OCI-LY7 (cell line): ENCODE results near the gene PANK2. TPM values are rescaled to one million over a fixed set of nuclear protein-coding genes. Genes with fewer than 3 reads are reported as not detected.

Experiments
- BruUV-seq: library from RNA; stranded (reverse); fragments of 400-500 nt; replicated peaks from 2 replicates; lab custom pipeline; 2021; lab: Mats Ljungman, UMichigan
- CTCF ChIA-PET: fragments of 300-600 bp; sonication (Branson Sonifier 250); formaldehyde crosslinking; loops from one replicate; lab custom pipeline; 2022; ENCODE audit warnings: antibody characterized with exemption; ENCODE audit not compliant: unreplicated experiment; lab: Charles Lee
- POLR2A ChIA-PET: fragments of 300-600 bp; sonication (Branson Sonifier 250); formaldehyde crosslinking; loops from one replicate; lab custom pipeline; 2022; ENCODE audit warnings: antibody characterized with exemption; lab: Charles Lee
- DNase-seq: peaks from one replicate; pipeline ENCODE4 v3.0.0-alpha.2; 2015; ENCODE audit warnings: low spot score
- H2AFZ ChIP-seq: fragments of 200-600 bp; sonication (generic), shearing (Covaris generic); 2 replicates; pipeline ENCODE4 v1.6.1; 2014; ENCODE audit warnings: mild to moderate bottlenecking, antibody characterized with exemption, low read length, moderate library complexity
- H3K27ac ChIP-seq: fragments of 200-600 bp; sonication (generic); 2 replicates; pipeline ENCODE4 v1.5.1; 2014; ENCODE audit warnings: mixed run types, low read depth, mild to moderate bottlenecking, moderate library complexity, low read length, inconsistent platforms; ENCODE audit not compliant: poor library complexity, severe bottlenecking
- H3K36me3 ChIP-seq: fragments of 200-600 bp; sonication (generic); 2 replicates; pipeline ENCODE4 v1.6.1; 2014; ENCODE audit warnings: mild to moderate bottlenecking, antibody characterized with exemption, low read length, moderate library complexity, mixed read lengths; ENCODE audit not compliant: insufficient read depth
- H3K4me1 ChIP-seq: fragments of 200-600 bp; sonication (generic); 2 replicates; pipeline ENCODE4 v1.5.1; 2014; ENCODE audit warnings: mild to moderate bottlenecking, low read length; ENCODE audit not compliant: insufficient read depth, poor library complexity, severe bottlenecking
- H3K4me2 ChIP-seq: fragments of 200-600 bp; sonication (generic); 2 replicates; pipeline ENCODE4 v1.6.1; 2014; ENCODE audit warnings: mild to moderate bottlenecking, low read length
- H3K4me3 ChIP-seq: fragments of 200-600 bp; sonication (generic); 2 replicates; pipeline ENCODE4 v1.5.1; 2014; ENCODE audit warnings: mild to moderate bottlenecking, low read depth, low read length; ENCODE audit not compliant: poor library complexity, severe bottlenecking
- H3K79me2 ChIP-seq: fragments of 200-600 bp; sonication (generic); 2 replicates; pipeline ENCODE4 v1.6.1; 2016; ENCODE audit warnings: low read depth, mild to moderate bottlenecking, low read length, moderate library complexity, mixed read lengths; ENCODE audit not compliant: insufficient read depth
- H3K9me2 ChIP-seq: fragments of 200-600 bp; sonication (generic); 2 replicates; pipeline ENCODE4 v1.6.1; 2016; ENCODE audit warnings: mild to moderate bottlenecking, low read length, mixed read lengths; ENCODE audit not compliant: insufficient read depth
- H3K9me3 ChIP-seq: fragments of 200-600 bp; sonication (generic); 2 replicates; pipeline ENCODE4 v1.6.1; 2014; ENCODE audit warnings: mild to moderate bottlenecking, mixed run types, low read length, mixed read lengths
- H4K20me1 ChIP-seq: fragments of 200-600 bp; sonication (generic); 2 replicates; pipeline ENCODE4 v1.6.1; 2014; ENCODE audit warnings: mild to moderate bottlenecking, antibody characterized with exemption, low read length, moderate library complexity, mixed read lengths; ENCODE audit not compliant: insufficient read depth
- CTCF ChIP-seq: fragments of 200-600 bp; sonication (generic); conservative IDR thresholded peaks from 2 replicates; pipeline ENCODE4 v1.5.1; 2014; ENCODE audit warnings: mild to moderate bottlenecking, antibody characterized with exemption, low read length, moderate library complexity, mixed read lengths
- EZH2phosphoT487 ChIP-seq: fragments of 200-600 bp; sonication (generic); IDR thresholded peaks from 2 replicates; pipeline ENCODE4 v1.6.1; 2018; ENCODE audit warnings: low read depth, borderline replicate concordance, mild to moderate bottlenecking, mixed run types, antibody characterized with exemption, low read length, moderate library complexity, mixed read lengths
- intact Hi-C: fragments of 100-400 bp; cut with micrococcal nuclease; formaldehyde crosslinking; loops from one replicate; pipeline ENCODE4 v1.10.0; 2022; ENCODE audit not compliant: unreplicated experiment
- total RNA-seq, 2 experiments: library from RNA; depleted of rRNA in 1 of 2; stranded (reverse); fragments of >200 nt in 1 of 2; shearing (Covaris generic) in 1 of 2; gene quantifications; 2 replicates each; pipeline ENCODE4 v1.2.3, GENCODE V29; 2014 to 2022

The PANK2 gene
- total RNA-seq, 2 experiments from 2014 or later, result 40.9 to 66.6 TPM

GRCh38 chr20:3934624-3935023 lies 45.4 kb downstream of the PANK2 start:
- H3K27ac ChIP-seq, result no peak overlapping the region
- no peaks in the 10 kb centered on the region; the same call in 1 of the 2 replicates for H3K9me3 ChIP-seq
- H3K79me2 ChIP-seq, result no peaks in the 10 kb centered on the region
- no TSS peak for BruUV-seq
- ChIA-PET POLR2A (no interaction called here), CTCF (interaction anchor here (0.6 kb wide), 1 partner anchor 217 kb away, joined by 4 read pairs; no protein-coding TSS in a partner anchor)
- no peaks in the 10 kb centered on the region for H3K36me3 ChIP-seq
- H3K4me1 ChIP-seq, result peaks cover 19% of the 10 kb centered on the region
- intact Hi-C loops, result no loop called here
- H3K4me3 ChIP-seq, result no peak overlapping the region
- H3K9me2 ChIP-seq, result no peaks in the 10 kb centered on the region
- no peak for DNase-seq
- no peak overlapping the region for H3K4me2 ChIP-seq
- no peaks in the 10 kb centered on the region for H4K20me1 ChIP-seq
- TF ChIP-seq EZH2phosphoT487 (no peak), CTCF (no peak)
- H2AFZ ChIP-seq, result no peak overlapping the region

- Histone ChIP-seq H3K4me3 (no peak overlapping the region), H3K79me2 (no peaks in the 10 kb centered on the region), H3K27ac (no peak overlapping the region), H3K9me2 (no peaks in the 10 kb centered on the region), H3K9me3 (no peaks in the 10 kb centered on the region; the same call in 1 of the 2 replicates), H4K20me1 (no peaks in the 10 kb centered on the region), H3K36me3 (no peaks in the 10 kb centered on the region), H3K4me1 (peaks cover 19% of the 10 kb centered on the region), H2AFZ (no peak overlapping the region), H3K4me2 (no peak overlapping the region)
- CTCF ChIA-PET, result no interaction called here
- DNase-seq, result no peak
- no TSS peak for BruUV-seq
- no peak for TF ChIP-seq CTCF
- no peak for TF ChIP-seq EZH2phosphoT487
- intact Hi-C loops, result no loop called here
- POLR2A ChIA-PET, result interaction anchor here (0.6 kb wide), 2 partner anchors 10 to 384 kb away, joined by 3 read pairs; no protein-coding TSS in a partner anchor
Measured at GRCh38 chr20:3935295-3935955, 46.2 kb downstream of the PANK2 start.

GRCh38 chr20:3935956-3936340 lies 46.8 kb downstream of the PANK2 start:
- no peaks in the 10 kb centered on the region for H3K9me2 ChIP-seq
- intact Hi-C loops, result no loop called here
- peak; percentile 41 for DNase-seq
- H3K9me3 ChIP-seq, result no peaks in the 10 kb centered on the region; the same call in 1 of the 2 replicates
- no peak overlapping the region for H3K4me3 ChIP-seq
- POLR2A ChIA-PET, result interaction anchor here (0.6 kb wide), 3 partner anchors 10 to 384 kb away, joined by 3 read pairs; no protein-coding TSS in a partner anchor
- BruUV-seq, result no TSS peak
- CTCF ChIA-PET, result no interaction called here
- no peaks in the 10 kb centered on the region for H3K79me2 ChIP-seq
- no peak overlapping the region for H3K4me2 ChIP-seq
- TF ChIP-seq CTCF (no peak), EZH2phosphoT487 (no peak)
- H3K36me3 ChIP-seq, result no peaks in the 10 kb centered on the region
- H3K27ac ChIP-seq, result no peak overlapping the region
- H3K4me1 ChIP-seq, result peaks cover 19% of the 10 kb centered on the region
- H2AFZ ChIP-seq, result no peak overlapping the region
- H4K20me1 ChIP-seq, result no peaks in the 10 kb centered on the region
